NCI-H82 treated with DMSO at 0.1 percent for 48 hours (cell line): ENCODE data around the gene CD320.
"Not testable (repeated sequence)": the region's sequence is repeated elsewhere in the genome, so short reads cannot be mapped to it uniquely, and the experiment has no call there.

Experiments used
- DNase-seq: peaks from one replicate; lab custom pipeline; 2025; ENCODE audit not compliant: unreplicated experiment; lab: John Stamatoyannopoulos, UW

Gene CD320

DNA sequence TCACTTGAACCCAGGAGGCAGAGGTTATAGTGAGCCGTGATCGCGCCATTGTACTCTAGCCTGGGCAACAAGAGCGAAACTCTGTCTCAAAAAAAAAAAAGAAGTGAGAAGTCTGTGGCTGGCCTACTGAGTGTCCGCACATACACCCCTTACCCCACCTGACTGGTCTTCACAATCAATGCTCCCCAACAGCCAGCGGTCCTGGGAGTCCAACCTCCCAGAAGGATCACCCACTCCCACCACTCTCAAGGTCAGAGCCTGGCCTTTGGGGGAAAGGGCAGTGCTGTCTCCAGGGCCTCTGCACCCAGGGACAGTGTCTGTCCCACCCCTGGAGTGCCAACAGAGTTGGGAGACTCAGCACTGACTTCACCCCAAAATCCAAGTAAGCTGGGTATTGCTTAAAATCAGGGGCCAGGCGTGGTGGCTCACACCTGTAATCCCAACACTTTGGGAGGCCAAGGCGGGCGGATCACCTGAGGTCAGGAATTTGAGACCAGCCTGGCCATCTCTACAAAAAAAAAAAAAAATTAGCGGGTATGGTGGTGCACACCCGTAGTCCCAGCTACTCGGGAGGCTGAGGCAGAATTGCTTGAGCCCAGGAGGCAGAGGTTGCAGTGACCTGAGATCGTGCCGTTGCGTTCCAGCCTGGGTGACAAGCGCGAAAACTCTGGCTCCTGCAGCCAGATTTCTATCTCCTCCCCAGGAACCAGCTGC, 2.3 kb upstream of the CD320 start:
- no peak for DNase-seq

GRCh38 chr19:8308891-8309291, 733 bp upstream of the CD320 start:
- no peak for DNase-seq

- no peak for DNase-seq
These were observed 676 bp downstream of the CD320 start for GRCh38 chr19:8307400-8307964.

DNA sequence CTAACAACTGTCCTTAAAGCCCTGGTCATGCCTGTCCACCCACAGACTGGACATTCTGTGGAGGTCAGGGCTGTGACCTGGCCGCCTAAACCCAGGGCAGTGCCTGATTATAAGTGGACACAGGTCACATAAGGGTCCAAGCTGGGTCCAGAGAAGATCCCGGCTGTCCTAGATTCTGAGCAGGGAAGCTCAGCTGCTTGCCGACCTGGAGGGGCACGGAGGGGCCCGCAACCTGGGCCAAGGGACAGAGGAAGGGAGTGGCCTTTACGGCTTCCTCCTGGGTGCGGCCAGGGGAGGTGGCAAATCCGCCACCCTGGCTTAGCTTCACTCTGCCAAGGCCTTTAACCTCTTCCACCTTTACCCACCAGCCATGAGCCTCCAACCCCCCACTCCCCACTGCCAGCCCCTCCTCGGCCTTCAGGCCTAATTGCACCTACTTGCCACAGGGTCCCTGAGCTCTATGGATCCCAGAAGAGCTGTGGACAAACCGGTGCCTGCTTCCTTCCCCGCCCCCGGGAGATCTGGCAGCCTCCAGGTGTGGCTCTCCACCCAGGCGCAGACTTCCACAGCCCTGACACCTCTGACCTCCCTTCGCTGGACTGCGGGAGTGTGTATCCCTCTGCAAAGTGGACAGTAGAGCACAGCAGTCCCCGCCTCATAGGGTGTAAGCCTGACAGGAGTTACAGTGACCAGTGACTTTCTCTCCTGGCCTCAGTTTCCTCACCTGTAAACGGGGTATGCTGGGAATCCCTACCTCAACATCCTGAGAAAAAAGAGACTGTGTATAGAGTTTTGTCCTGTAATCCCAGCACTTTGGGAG, 1.7 kb downstream of the CD320 start:
- no peak for DNase-seq

DNA sequence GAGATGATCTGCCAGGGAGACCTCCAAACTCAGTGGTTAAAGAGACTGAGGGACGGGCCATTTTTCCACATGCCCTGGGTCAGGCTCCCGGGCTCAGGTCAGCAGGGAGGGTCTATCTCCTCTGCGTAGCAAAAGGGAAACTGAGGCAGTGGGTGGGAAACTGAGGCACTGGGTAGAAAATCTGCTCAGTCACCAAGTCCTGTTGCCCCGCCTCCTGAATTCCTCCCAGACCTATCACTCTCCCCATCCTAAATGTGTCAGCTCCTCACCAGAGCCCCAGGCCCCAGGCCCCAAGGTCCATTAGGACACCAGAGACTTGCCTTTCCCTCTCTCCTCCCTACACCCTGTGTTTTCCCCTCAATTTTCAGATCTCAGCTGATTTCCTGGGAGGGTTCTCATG, 2.4 kb downstream of the CD320 start:
- no peak for DNase-seq

DNA sequence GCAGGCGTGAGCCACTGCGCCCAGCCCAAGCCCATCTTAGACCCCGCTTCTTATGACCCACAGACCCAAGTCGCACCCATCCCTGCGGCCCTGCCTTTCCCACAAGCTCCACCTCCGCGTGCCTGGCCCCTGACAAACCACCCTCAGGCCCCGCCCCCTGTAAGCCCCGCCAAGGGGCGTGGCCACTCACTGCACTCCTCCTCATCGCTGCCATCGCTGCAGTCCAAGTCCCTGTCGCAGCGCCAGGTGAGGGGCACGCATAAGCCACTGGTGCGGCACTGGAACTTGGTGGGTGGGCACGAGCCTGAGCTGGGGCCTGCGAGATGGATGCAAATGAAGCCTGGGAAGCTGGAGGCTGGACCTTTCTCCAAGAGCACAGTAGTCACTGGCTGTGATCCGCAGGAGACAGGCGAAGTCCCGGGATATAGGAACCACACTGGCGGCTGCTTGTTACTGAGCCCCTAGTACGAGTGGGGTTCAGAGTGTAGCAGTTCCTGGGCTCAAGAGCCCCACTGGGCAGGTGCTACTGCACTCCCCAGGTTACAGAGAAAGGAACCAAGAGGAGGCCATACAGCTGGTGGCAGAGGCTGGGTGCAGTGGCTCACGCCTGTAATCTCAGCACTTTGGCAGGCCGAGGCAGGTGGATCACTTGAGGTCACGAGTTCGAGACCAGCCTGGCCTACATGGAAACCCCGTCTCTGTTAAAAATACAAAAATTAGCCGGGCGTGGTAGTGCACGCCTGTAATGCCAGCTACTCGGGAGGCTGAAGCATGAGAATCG, 3.1 kb downstream of the CD320 start:
- DNase-seq, result peak; percentile 48

DNA sequence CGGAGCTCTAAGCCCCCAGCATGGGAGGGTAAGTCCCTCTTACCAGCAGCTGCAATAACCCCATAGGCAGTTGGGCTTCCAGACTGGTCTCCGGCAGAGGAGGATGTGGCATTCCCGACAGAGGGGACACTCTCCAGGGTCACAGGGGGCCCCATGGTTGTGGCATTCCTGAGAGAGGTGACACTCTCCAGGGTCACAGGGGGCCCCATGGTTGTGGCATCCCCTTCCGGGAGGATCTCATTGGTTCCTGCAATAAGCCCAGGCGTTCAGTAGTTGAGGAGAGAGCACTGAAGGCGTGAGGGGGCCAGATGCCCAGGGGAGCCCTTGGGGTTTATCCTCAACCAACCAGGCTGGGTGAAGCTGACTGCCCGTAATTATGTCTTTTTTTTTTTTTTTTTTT, 5.4 kb downstream of the CD320 start:
- no peak for DNase-seq

DNA sequence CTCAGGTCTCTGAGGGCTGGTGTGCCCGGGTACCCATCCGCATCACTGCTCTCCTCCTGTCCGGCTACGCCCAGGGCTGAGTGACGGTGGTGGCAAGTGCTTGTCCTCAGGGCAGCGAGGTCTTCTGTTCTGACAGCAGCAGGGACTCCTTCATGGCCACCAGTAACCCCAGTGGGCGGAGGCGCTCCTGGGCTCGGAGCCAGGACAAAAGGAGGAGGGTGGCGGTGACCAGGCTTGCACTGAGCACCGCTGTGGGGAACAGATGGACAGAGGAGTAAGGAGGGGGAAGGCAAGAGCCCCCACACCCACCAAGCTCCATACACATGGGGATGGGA, 5.8 kb downstream of the CD320 start:
- DNase-seq, result peak; percentile 57

GRCh38 chr19:8291337-8291736, 16.8 kb downstream of the CD320 start:
- not testable (repeated sequence) for DNase-seq

DNA sequence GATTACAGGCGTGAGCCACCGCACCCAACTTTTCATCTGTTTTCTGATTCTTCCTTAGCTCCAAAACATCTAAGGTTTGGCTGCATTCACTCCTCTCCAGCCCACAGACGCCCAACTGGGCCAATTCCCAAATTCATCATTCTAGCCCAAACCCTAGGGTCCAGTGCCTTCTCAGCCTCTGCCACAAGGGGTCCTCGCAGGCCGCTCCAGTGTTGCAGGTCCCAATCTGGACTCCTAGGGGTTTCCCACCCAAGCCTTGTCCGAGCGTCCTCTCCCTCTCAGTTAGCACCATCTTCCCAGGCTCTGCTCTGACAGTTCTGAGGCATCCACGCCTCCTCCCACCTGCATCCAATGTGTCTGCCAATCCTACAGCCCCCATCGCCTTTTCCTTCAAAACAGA, 31.6 kb downstream of the CD320 start:
- not testable (repeated sequence) for DNase-seq

DNA sequence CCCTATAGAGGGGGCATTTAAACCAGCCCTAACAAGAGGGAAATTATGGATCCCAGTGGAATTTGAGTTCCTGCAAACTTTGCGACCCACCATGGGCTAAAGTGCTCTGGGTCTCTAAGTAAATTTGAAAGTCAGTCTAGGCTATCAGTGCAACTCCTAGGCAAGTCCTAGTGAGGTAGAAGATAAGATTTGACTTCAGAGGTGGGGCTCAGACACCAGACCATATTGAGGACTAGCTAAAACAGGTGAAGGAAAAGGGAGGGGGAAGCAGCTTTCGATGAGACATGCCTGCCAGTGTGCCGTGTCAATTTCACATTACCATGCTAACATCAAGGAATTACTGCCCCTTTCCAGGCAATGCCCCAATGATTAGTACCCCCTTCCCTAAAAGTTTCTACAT, 38.4 kb downstream of the CD320 start:
- no peak for DNase-seq

DNA sequence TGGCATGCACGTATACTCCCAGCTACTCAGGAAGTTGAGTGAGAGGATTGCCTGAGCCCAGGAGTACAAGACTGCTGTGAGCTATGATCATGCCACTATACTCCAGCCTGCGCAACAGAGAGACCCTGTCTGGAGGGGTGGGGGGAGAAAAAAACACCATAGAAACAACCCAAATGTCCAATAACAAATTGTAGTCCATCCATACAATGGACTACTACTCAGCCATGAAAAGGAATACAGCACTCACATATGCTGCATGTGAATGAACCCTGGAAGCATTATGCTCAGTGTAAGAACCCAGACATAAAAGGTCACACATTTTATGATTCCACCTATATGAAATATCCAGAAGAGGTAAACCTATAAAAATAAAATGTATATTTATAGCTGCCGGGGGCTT, 42.3 kb downstream of the CD320 start:
- no peak for DNase-seq

DNA sequence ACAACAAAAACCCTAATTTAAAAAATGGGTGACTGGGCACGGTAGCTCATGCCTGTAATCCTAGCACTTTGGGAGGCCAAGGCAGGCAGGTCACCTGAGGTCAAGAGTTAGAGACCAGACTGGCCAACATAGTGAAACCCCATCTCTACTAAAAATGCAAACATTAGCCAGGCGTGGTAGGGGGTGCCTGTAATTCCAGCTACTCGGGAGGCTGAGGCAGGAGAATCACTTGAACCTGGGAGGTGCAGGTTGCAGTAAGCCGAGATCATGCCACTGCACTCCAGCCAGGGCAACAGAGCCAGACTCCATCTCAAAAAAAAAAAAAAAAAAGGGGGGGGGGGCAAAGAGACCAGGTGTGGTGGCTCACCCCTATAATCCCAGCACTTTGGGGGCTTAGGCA, 43.9 kb downstream of the CD320 start:
- DNase-seq, result not testable (repeated sequence)

GRCh38 chr19:8262431-8262830, 45.7 kb downstream of the CD320 start:
- DNase-seq, result no peak

- DNase-seq, result no peak
These were observed 46.3 kb downstream of the CD320 start for GRCh38 chr19:8261881-8262280.

GRCh38 chr19:8261347-8261746, 46.8 kb downstream of the CD320 start:
- no peak for DNase-seq

- no peak for DNase-seq
These were observed 48.3 kb downstream of the CD320 start for GRCh38 chr19:8259922-8260247.

DNA sequence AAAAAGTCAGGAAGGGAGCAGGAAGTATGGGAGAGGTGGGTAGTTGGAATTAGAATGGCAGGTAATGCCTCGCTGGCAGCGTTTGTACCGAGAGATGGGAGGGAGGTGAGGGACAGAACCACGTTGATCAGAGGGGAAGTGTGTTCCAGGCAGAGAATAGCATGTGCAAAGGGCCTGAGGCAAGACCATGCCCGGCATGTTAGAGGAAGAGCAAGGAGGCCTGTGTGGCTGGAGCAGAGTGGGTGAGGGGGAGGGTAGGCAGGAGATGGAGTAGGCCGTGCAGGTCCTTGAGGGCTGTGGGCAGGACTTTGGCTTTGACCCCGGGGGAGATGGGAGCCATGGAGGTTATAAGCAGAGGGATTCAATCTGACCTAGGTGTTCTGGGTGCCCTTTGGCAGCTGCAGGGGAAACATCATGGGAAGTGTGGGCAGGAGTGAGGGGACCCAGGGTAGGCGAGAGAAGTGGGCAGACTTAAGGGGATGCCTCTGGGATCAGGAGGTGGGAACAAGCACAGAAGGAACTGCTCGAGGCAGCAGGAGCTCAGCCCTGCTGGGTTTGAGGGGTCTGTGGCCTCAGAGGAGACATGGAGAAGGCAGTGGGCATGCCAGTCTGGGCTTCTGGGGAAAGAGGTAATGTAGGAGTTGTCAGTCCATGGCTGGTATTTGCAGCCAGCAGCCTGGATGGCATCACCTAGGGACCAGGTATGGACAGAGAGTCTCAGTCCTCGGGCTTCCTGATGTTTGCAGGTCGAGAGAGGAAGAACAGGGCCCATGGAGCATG, 48.8 kb downstream of the CD320 start:
- DNase-seq, result no peak

GRCh38 chr19:8257052-8257443, 51.1 kb downstream of the CD320 start:
- DNase-seq, result no peak

GRCh38 chr19:8256276-8257051, 51.7 kb downstream of the CD320 start:
- no peak for DNase-seq
